Kidney (tissue), 14 donors: ENCODE data around the gene MMP27. TPM values are rescaled to one million over a fixed set of nuclear protein-coding genes. Genes with fewer than 3 reads are reported as not detected.

Source experiments
- DNase-seq, 5 donors: peaks; one replicate each; pipeline ENCODE4 v3.0.0-alpha.2; 2013 to 2020
- FAIRE-seq: peaks from 2 replicates; lab custom pipeline; 2012; peaks lifted over from hg19 to GRCh38; lab: Jason Lieb, UNC
- H3K27ac ChIP-seq, 2 donors: one replicate each; pipeline ENCODE4 v1.7.0; 2013; ENCODE audit warnings: low read depth in 2 of 2, low read length in 2 of 2, inconsistent platforms in 1 of 2
- H3K27me3 ChIP-seq: one replicate; pipeline ENCODE4 v1.7.1; 2013; ENCODE audit warnings: low read length, inconsistent platforms; ENCODE audit not compliant: control insufficient read depth, insufficient read depth
- H3K36me3 ChIP-seq, 3 donors: one replicate each; pipeline versions ENCODE4 v1.7.0 to v1.7.1; 2013; ENCODE audit warnings: low read length in 3 of 3, control low read depth in 1 of 3, inconsistent platforms in 1 of 3; ENCODE audit not compliant: insufficient read depth in 3 of 3, control insufficient read depth in 2 of 3
- H3K4me1 ChIP-seq, 3 donors: one replicate each; pipeline versions ENCODE4 v1.7.0 to v1.7.1; 2013; ENCODE audit warnings: low read length in 3 of 3, inconsistent platforms in 1 of 3, low read depth in 1 of 3; ENCODE audit not compliant: control insufficient read depth in 2 of 3, insufficient read depth in 2 of 3
- H3K4me3 ChIP-seq, 3 donors: one replicate each; pipeline versions ENCODE4 v1.7.0 to v1.8.1; 2013; ENCODE audit warnings: low read length in 3 of 3, control low read depth in 1 of 3, inconsistent platforms in 1 of 3
- H3K9ac ChIP-seq, 3 donors: one replicate each; pipeline versions ENCODE4 v1.7.0 to v1.7.1; 2013; ENCODE audit warnings: low read length in 3 of 3, control low read depth in 1 of 3, inconsistent platforms in 1 of 3
- H3K9me3 ChIP-seq, 3 donors: one replicate each; pipeline versions ENCODE4 v1.7.0 to v1.7.1; 2013; ENCODE audit warnings: low read length in 3 of 3, control low read depth in 1 of 3, inconsistent platforms in 1 of 3; ENCODE audit not compliant: control insufficient read depth in 2 of 3, insufficient read depth in 1 of 3
- intact Hi-C: fragments of 100-400 bp; cut with DNase I; formaldehyde crosslinking; loops from one replicate; pipeline ENCODE4 v1.11.1; 2022
- polyA plus RNA-seq: library from polyadenylated mRNA; stranded (reverse); fragments of 350-450 nt; fragmentation: Illumina TruSeq; extraction: RNeasy Lipid Tissue Mini Kit (QIAGEN cat#74804); gene quantifications from one replicate; pipeline ENCODE4 v1.2.3, GENCODE V29; 2014; ENCODE audit warnings: low read depth, low replicate concordance; ENCODE audit not compliant: insufficient read depth
- total RNA-seq: library from RNA; stranded (reverse); fragmentation: NEBNext Ultra II Directional; extraction: Animal tissue kit (Norgen Biotek cat#: 25700); gene quantifications from one replicate; pipeline ENCODE4 v1.2.1, GENCODE V29; 2021
- TF ChIP-seq, protein P1 (sequence below): IDR thresholded peaks from 3 replicates; pipeline ENCODE4 v1.5.1; 2012; ENCODE audit warnings: mild to moderate bottlenecking, moderate library complexity, borderline replicate concordance; ENCODE audit not compliant: insufficient read depth; ENCODE audit errors: extremely low read depth
- donor health status: control.
- donor health status: control.
- donor health status: control.
- donor health status: control.
- donor health status: control.
- donor health status: DM: yes; HTN: yes; CAD: no.
- donor health status: Normal renal cell carcinoma (clear cell type).

The MMP27 gene
- total and polyA plus RNA-seq, 2 donors from 2014 or later = not detected

DNA sequence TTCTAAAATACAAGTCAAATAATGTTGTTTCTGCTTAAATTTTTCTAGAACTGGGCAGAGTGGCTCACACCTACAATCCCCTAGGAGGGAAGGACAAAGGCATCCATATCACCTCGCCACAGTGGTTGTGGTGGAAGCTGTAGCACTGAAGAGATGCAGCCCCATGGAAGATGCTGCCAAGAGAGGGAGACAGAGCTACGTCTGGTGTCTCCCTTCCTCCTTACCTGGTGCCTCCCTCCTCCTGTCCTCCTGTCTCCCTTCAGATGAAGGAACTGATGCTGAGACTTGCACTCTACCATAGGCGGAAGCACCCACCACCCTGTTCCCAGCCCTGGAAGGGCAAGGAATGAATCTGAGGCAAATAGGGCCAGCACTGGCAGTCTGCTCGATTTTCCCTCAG lies 22.3 kb downstream of the MMP27 start:
- Histone ChIP-seq H3K4me3 (no peak overlapping the region), H3K9ac (no peak overlapping the region), H3K4me1 (no peaks in the 10 kb centered on the region), H3K36me3 (no peaks in the 10 kb centered on the region), H3K9me3 (no peaks in the 10 kb centered on the region), H3K27ac (no peak overlapping the region), H3K27me3 (no peaks in the 10 kb centered on the region)
- intact Hi-C loops = no loop called here
- TF ChIP-seq, protein P1, sequence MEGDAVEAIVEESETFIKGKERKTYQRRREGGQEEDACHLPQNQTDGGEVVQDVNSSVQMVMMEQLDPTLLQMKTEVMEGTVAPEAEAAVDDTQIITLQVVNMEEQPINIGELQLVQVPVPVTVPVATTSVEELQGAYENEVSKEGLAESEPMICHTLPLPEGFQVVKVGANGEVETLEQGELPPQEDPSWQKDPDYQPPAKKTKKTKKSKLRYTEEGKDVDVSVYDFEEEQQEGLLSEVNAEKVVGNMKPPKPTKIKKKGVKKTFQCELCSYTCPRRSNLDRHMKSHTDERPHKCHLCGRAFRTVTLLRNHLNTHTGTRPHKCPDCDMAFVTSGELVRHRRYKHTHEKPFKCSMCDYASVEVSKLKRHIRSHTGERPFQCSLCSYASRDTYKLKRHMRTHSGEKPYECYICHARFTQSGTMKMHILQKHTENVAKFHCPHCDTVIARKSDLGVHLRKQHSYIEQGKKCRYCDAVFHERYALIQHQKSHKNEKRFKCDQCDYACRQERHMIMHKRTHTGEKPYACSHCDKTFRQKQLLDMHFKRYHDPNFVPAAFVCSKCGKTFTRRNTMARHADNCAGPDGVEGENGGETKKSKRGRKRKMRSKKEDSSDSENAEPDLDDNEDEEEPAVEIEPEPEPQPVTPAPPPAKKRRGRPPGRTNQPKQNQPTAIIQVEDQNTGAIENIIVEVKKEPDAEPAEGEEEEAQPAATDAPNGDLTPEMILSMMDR = no peak
- no peak for FAIRE-seq
- DNase-seq = no peak

DNA sequence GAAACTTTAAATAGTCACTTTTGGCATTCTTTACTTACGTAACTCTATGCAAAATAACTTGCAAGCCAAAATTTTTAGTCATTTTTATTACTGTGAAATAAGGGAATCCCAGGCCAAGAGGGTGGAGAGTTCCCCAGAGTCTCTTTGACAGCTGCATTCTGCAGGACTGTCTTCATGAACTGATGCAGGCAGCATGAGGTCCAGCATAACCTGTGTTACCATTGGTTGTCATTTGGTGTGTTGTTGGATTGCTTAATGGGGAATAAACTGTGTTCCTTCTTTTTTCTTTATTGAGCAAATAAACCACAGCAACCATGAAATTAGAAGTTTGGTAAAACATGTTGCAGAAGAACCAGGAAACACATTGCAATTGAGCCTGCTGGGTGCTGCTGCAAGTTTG lies 24.6 kb downstream of the MMP27 start:
- intact Hi-C loops = no loop called here
- Histone ChIP-seq H3K27ac (no peak overlapping the region), H3K4me1 (no peaks in the 10 kb centered on the region), H3K27me3 (no peaks in the 10 kb centered on the region), H3K9me3 (no peaks in the 10 kb centered on the region), H3K4me3 (no peak overlapping the region), H3K36me3 (no peaks in the 10 kb centered on the region), H3K9ac (no peak overlapping the region)
- no peak for DNase-seq
- TF ChIP-seq, protein P1 = no peak
- FAIRE-seq = no peak

DNA sequence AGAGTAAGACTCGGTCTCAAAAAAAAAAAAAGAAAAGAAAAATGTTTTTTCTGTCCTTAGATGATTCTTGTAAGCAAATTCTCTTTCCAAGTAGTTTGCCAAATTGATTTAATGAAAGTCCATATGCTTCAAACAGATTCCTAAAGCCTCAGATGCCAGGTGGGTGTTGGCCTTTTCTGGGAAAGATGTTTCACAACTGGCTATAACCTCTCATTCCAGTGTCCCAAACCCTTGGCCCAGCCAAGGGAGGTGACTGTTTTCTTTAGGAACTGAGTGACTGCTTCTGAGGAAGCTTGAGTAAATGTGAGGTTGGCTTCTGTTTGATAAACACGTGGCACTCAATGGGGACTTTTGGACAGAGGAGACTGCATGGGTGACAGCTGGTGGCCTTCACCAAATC lies 27.5 kb downstream of the MMP27 start:
- Histone ChIP-seq H3K36me3 (no peaks in the 10 kb centered on the region), H3K9ac (no peak overlapping the region), H3K4me3 (no peak overlapping the region), H3K27ac (no peak overlapping the region), H3K27me3 (no peaks in the 10 kb centered on the region), H3K9me3 (no peaks in the 10 kb centered on the region), H3K4me1 (no peaks in the 10 kb centered on the region)
- intact Hi-C loops = no loop called here
- FAIRE-seq (no peak), DNase-seq (no peak)
- TF ChIP-seq, protein P1 = no peak

DNA sequence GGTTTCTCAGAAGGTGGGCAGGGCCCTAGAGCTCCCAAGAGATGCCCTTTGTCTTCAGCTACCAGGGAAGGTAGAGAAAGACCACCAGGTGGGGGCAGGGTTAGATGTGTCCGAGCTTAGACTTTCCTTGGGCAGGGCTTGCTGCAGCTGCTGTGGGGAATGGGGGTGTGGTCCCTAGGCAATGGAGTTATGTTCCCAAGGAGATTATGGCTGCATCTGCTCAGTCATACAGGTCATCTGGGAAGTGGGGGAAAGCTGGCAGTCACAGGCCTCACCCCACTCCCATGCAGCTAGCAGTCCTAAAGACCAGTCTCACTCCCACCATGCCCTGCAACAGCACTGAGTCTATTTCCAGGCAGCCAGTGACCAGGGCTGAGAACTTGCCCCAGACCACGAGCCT lies 29.5 kb downstream of the MMP27 start:
- no peak overlapping the region for H3K9ac ChIP-seq
- no peak overlapping the region for H3K4me3 ChIP-seq
- no peaks in the 10 kb centered on the region for H3K27me3 ChIP-seq
- H3K36me3 ChIP-seq = no peaks in the 10 kb centered on the region
- intact Hi-C loops = no loop called here
- H3K4me1 ChIP-seq = no peaks in the 10 kb centered on the region
- H3K9me3 ChIP-seq = no peaks in the 10 kb centered on the region
- no peak for DNase-seq
- FAIRE-seq = no peak
- H3K27ac ChIP-seq = no peak overlapping the region
- TF ChIP-seq, protein P1 = no peak
